DOHH2 (cell line): ENCODE results near the gene SRPK2.

ENCODE experiments used
- H3F3A ChIP-seq: fragments of 200-600 bp; sonication (generic), shearing (Covaris generic); 2 replicates; pipeline ENCODE4 v1.6.0; 2016; ENCODE audit warnings: antibody characterized with exemption, mild to moderate bottlenecking; ENCODE audit not compliant: control insufficient read depth, insufficient read depth
- H3K27ac ChIP-seq: fragments of 200-600 bp; sonication (generic); 2 replicates; pipeline ENCODE4 v1.5.1; 2014; ENCODE audit warnings: low read depth, mild to moderate bottlenecking, low read length, moderate library complexity
- H3K27me3 ChIP-seq: fragments of 200-600 bp; sonication (generic); 2 replicates; pipeline ENCODE4 v1.6.1; 2014; ENCODE audit warnings: mild to moderate bottlenecking, low read length, mixed read lengths; ENCODE audit not compliant: control insufficient read depth
- H3K36me3 ChIP-seq: fragments of 200-600 bp; sonication (generic); 2 replicates; pipeline ENCODE4 v1.6.1; 2014; ENCODE audit warnings: mild to moderate bottlenecking, low read length, moderate library complexity, mixed read lengths; ENCODE audit not compliant: control insufficient read depth
- H3K4me1 ChIP-seq: fragments of 200-600 bp; sonication (generic); 2 replicates; pipeline ENCODE4 v1.6.1; 2014; ENCODE audit warnings: mild to moderate bottlenecking, low read length, mixed read lengths; ENCODE audit not compliant: control insufficient read depth
- H3K4me2 ChIP-seq: fragments of 200-600 bp; sonication (generic); 2 replicates; pipeline ENCODE4 v1.6.0; 2014; ENCODE audit warnings: mild to moderate bottlenecking, low read length, moderate library complexity
- H3K4me3 ChIP-seq: fragments of 200-600 bp; sonication (generic); 2 replicates; pipeline ENCODE4 v1.5.1; 2014; ENCODE audit warnings: mild to moderate bottlenecking, low read length, mixed read lengths
- H3K79me2 ChIP-seq: fragments of 200-600 bp; sonication (generic); 2 replicates; pipeline ENCODE4 v1.6.1; 2014; ENCODE audit warnings: mild to moderate bottlenecking, low read length, mixed read lengths; ENCODE audit not compliant: control insufficient read depth
- H3K9me2 ChIP-seq: fragments of 200-600 bp; sonication (generic); replicated peaks from 2 replicates; pipeline ENCODE4 v1.6.1; 2014; ENCODE audit warnings: mild to moderate bottlenecking, low read length, mixed read lengths; ENCODE audit not compliant: control insufficient read depth
- H3K9me3 ChIP-seq: fragments of 200-600 bp; sonication (generic); 2 replicates; pipeline ENCODE4 v1.6.1; 2014; ENCODE audit warnings: antibody characterized with exemption, low read length, mixed read lengths; ENCODE audit not compliant: control insufficient read depth, insufficient read depth
- H4K20me1 ChIP-seq: fragments of 200-600 bp; sonication (generic); 2 replicates; pipeline ENCODE4 v1.6.0; 2014; ENCODE audit warnings: low read depth, mild to moderate bottlenecking, antibody characterized with exemption, low read length, moderate library complexity; ENCODE audit not compliant: control insufficient read depth, insufficient read depth
- CTCF ChIP-seq: fragments of 200-600 bp; sonication (generic); IDR thresholded peaks from one replicate; pipeline ENCODE4 v1.5.1; 2014; ENCODE audit warnings: antibody characterized with exemption, mild to moderate bottlenecking, low read depth, low read length; ENCODE audit not compliant: poor library complexity, severe bottlenecking
- EZH2phosphoT487 ChIP-seq: fragments of 200-600 bp; sonication (generic); IDR thresholded peaks from 2 replicates; pipeline ENCODE4 v1.6.1; 2017; ENCODE audit warnings: borderline replicate concordance, mild to moderate bottlenecking, antibody characterized with exemption, low read length, moderate library complexity, mixed read lengths

SRPK2 gene

GRCh38 chr7:105097619-105098018 is 291.1 kb downstream of the SRPK2 start:
- no peaks in the 10 kb centered on the region for H3K4me1 ChIP-seq
- H3K79me2 ChIP-seq: peaks cover 1% of the 10 kb centered on the region; the same call in 1 of the 2 replicates
- no peak overlapping the region for H3K4me3 ChIP-seq
- no peaks in the 10 kb centered on the region for H3K9me2 ChIP-seq
- H3K27ac ChIP-seq: no peak overlapping the region
- H3K36me3 ChIP-seq: peaks cover 84% of the 10 kb centered on the region
- peaks cover 18% of the 10 kb centered on the region for H3F3A ChIP-seq
- H4K20me1 ChIP-seq: no peaks in the 10 kb centered on the region
- no peak overlapping the region for H3K4me2 ChIP-seq
- TF ChIP-seq EZH2phosphoT487 (no peak), CTCF (no peak)
- H3K27me3 ChIP-seq: no peaks in the 10 kb centered on the region
- no peaks in the 10 kb centered on the region for H3K9me3 ChIP-seq

- Histone ChIP-seq H3K9me3 (no peaks in the 10 kb centered on the region), H3F3A (peaks cover 9% of the 10 kb centered on the region), H3K36me3 (peaks cover 88% of the 10 kb centered on the region)
Observed at GRCh38 chr7:105096306-105096705, 292.4 kb downstream of the SRPK2 start.

GRCh38 chr7:105094966-105095365 is 293.8 kb downstream of the SRPK2 start:
- Histone ChIP-seq H3K4me3 (no peak overlapping the region), H3K4me1 (no peaks in the 10 kb centered on the region), H3K27me3 (no peaks in the 10 kb centered on the region), H4K20me1 (no peaks in the 10 kb centered on the region), H3K4me2 (no peak overlapping the region), H3K79me2 (no peaks in the 10 kb centered on the region; the same call in 1 of the 2 replicates), H3K27ac (no peak overlapping the region), H3K9me2 (no peaks in the 10 kb centered on the region), H3F3A (peaks cover 9% of the 10 kb centered on the region), H3K9me3 (no peaks in the 10 kb centered on the region), H3K36me3 (peaks cover 88% of the 10 kb centered on the region)
- TF ChIP-seq CTCF (no peak), EZH2phosphoT487 (no peak)

More at GRCh38 chr7:105096306-105096705, 292.4 kb downstream of the SRPK2 start:
- Histone ChIP-seq H4K20me1 (no peaks in the 10 kb centered on the region), H3K4me2 (no peak overlapping the region), H3K4me3 (no peak overlapping the region), H3K4me1 (no peaks in the 10 kb centered on the region), H3K27me3 (no peaks in the 10 kb centered on the region), H3K79me2 (no peaks in the 10 kb centered on the region; the same call in 1 of the 2 replicates), H3K27ac (no peak overlapping the region), H3K9me2 (no peaks in the 10 kb centered on the region)
- no peak for TF ChIP-seq EZH2phosphoT487
- no peak for TF ChIP-seq CTCF
